IMR-90 (cell line): ENCODE results near the gene TMEM25.

Experiments
- CEBPB ChIP-seq: IDR thresholded peaks from 2 replicates; pipeline ENCODE4 v1.6.1; 2012; ENCODE audit warnings: low read depth, low read length, improper control_type of control experiment
- CHD1 ChIP-seq: IDR thresholded peaks from 2 replicates; pipeline ENCODE4 v1.6.1; 2012; ENCODE audit warnings: low read depth, low read length, improper control_type of control experiment
- CTCF ChIP-seq: conservative IDR thresholded peaks from 2 replicates; pipeline ENCODE4 v1.5.1; 2012; ENCODE audit warnings: mild to moderate bottlenecking, low read depth, low read length, improper control_type of control experiment
- ELK1 ChIP-seq: fragments of 150-350 bp; IDR thresholded peaks from 2 replicates; pipeline ENCODE4 v1.6.1; 2016; ENCODE audit warnings: low read depth, mild to moderate bottlenecking, low read length, moderate library complexity, borderline replicate concordance
- FOS ChIP-seq: fragments of 150-350 bp; IDR thresholded peaks from 2 replicates; pipeline ENCODE4 v1.6.1; 2016; ENCODE audit warnings: low read depth, low read length
- MAZ ChIP-seq: IDR thresholded peaks from 2 replicates; pipeline ENCODE4 v1.6.1; 2012; ENCODE audit warnings: low read depth, mild to moderate bottlenecking, low read length, improper control_type of control experiment, moderate library complexity, borderline replicate concordance
- MXI1 ChIP-seq: IDR thresholded peaks from 2 replicates; pipeline ENCODE4 v1.6.1; 2012; ENCODE audit warnings: low read depth, mild to moderate bottlenecking, low read length, moderate library complexity, borderline replicate concordance
- NFE2L2 ChIP-seq: fragments of 150-350 bp; IDR thresholded peaks from 2 replicates; pipeline ENCODE4 v1.6.1; 2016; ENCODE audit warnings: low read depth, mild to moderate bottlenecking, low read length
- POLR2A ChIP-seq: IDR thresholded peaks from 2 replicates; pipeline ENCODE4 v1.6.1; 2012; ENCODE audit warnings: mild to moderate bottlenecking, low read depth, low read length
- RAD21 ChIP-seq: IDR thresholded peaks from 2 replicates; pipeline ENCODE4 v1.6.1; 2012; ENCODE audit warnings: low read length, improper control_type of control experiment
- RCOR1 ChIP-seq: IDR thresholded peaks from 2 replicates; pipeline ENCODE4 v1.6.1; 2012; ENCODE audit warnings: mild to moderate bottlenecking, low read length, improper control_type of control experiment; ENCODE audit not compliant: insufficient replicate concordance
- RFX5 ChIP-seq: IDR thresholded peaks from 2 replicates; pipeline ENCODE4 v1.8.0; 2012; ENCODE audit warnings: low read depth, mild to moderate bottlenecking, low read length, moderate library complexity
- SMC3 ChIP-seq: fragments of 150-350 bp; IDR thresholded peaks from 2 replicates; pipeline ENCODE4 v1.6.1; 2016; ENCODE audit warnings: low read depth, mild to moderate bottlenecking, antibody characterized with exemption, low read length, moderate library complexity
- USF2 ChIP-seq: fragments of 150-350 bp; IDR thresholded peaks from 2 replicates; pipeline ENCODE4 v1.6.1; 2017; ENCODE audit warnings: mild to moderate bottlenecking, antibody characterized with exemption, low read length, low read depth

GRCh38 chr11:118526688-118527087, 4.3 kb upstream of the TMEM25 start:
- TF ChIP-seq CTCF (no peak), USF2 (no peak), RAD21 (no peak), POLR2A (no peak), SMC3 (no peak), FOS (no peak), CEBPB (no peak), MXI1 (no peak), ELK1 (no peak), NFE2L2 (no peak), RFX5 (no peak), CHD1 (no peak), MAZ (no peak), RCOR1 (no peak)
